ENCODE data around the gene RANBP3.

Gene RANBP3

DNA sequence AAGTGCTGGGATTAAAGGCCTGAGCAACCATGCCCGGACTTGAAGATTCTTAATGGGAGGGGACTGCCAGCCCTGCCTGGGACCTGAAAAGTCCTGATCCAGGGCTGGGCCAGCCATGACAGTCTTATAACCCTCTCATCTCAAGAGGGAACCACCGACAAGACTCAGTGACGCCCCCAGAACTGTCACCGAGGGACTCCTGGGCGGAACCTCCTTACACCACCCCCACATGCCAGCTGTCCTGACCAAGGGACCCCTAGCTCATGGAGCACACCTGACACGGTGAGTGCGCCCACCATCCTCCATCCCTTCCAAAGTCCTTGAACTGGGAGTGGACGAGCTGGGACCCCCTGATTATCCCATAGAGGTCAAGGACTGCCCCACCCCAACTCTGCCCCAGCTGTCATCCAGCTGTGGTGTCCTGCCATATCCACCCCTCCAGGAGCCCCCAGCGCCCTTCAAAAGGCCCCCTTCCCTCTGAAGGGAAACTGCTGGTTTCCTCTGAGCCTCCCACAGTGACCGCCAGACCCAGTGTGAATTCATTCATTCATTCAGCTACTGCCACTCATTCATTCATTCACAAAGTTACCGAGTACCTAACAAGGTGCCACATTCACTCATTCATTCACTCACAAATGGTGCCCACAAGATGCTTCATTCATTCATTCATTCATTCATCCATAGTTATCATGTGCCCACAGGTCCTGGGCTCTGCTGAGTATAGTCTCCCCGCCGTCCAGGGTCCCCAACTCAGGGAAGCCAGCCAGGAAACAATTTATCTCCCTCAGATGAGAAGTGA is 78.0 kb downstream of the RANBP3 start:
- Mint-ChIP-seq H3K9me3 (no peaks in the 10 kb centered on the region), H3K36me3 (ENCODE audit: low read depth) (peaks cover 13% of the 10 kb centered on the region), H3K4me1 (peaks cover 11% of the 10 kb centered on the region), H3K27me3 (ENCODE audit: low read depth) (no peaks in the 10 kb centered on the region), H3K4me3 (peak overlapping the region; percentile 25 to 52 (median 48)), H3K27ac (no peak overlapping the region)
- TF ChIP-seq, protein P1, sequence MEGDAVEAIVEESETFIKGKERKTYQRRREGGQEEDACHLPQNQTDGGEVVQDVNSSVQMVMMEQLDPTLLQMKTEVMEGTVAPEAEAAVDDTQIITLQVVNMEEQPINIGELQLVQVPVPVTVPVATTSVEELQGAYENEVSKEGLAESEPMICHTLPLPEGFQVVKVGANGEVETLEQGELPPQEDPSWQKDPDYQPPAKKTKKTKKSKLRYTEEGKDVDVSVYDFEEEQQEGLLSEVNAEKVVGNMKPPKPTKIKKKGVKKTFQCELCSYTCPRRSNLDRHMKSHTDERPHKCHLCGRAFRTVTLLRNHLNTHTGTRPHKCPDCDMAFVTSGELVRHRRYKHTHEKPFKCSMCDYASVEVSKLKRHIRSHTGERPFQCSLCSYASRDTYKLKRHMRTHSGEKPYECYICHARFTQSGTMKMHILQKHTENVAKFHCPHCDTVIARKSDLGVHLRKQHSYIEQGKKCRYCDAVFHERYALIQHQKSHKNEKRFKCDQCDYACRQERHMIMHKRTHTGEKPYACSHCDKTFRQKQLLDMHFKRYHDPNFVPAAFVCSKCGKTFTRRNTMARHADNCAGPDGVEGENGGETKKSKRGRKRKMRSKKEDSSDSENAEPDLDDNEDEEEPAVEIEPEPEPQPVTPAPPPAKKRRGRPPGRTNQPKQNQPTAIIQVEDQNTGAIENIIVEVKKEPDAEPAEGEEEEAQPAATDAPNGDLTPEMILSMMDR (IDR thresholded peaks at IDR 0.05; ENCODE audit: unreplicated experiment in 3 of 3), result no peak

DNA sequence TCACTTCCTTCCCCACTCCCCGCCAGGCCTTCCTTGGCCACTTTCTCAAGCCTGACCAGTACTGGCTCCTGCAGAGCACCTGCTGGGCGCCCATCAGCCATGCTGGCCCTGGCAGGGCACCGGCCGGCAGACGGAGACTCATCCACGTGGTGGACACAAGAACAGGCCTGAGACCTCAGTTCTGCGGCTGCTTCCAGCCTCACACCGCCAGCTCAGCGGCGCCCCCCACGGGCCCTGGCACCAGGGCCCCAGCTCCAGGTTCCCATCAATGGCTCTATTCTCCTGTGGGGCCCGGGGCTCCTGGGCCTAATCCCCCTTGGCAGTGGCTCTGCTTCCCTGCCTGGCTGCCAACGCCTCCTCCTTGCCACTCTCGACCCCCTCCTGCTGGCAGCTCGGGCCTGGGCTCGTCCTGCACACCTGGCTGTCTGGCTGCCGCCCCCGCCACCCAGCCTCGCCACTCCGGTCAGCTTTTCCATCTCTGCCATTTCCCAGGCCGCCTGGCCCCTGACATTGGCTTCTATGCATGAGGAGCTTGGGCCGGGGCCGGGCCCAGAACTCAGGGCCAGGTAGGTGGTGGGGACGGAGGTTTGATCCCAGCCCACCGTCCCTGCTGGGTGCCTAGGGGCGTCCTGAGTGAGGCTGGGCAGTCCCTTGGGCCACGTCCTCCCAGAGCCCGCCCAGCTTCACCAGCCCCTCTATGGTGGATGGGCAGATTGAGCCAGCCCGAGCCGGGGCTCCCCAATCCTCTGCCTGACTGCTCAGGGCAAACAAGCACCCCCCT is 80.6 kb downstream of the RANBP3 start:
- H3K27me3 Mint-ChIP-seq (ENCODE audit: low read depth), result no peaks in the 10 kb centered on the region
- H3K9me3 Mint-ChIP-seq, result no peaks in the 10 kb centered on the region
- H3K4me3 Mint-ChIP-seq, result no peak overlapping the region
- H3K27ac Mint-ChIP-seq, result no peak overlapping the region
- TF ChIP-seq, protein P1 (IDR thresholded peaks at IDR 0.05; ENCODE audit: unreplicated experiment in 3 of 3), result no peak
- H3K36me3 Mint-ChIP-seq (ENCODE audit: low read depth), result peaks cover 13% of the 10 kb centered on the region
- peaks cover 5% of the 10 kb centered on the region for H3K4me1 Mint-ChIP-seq

DNA sequence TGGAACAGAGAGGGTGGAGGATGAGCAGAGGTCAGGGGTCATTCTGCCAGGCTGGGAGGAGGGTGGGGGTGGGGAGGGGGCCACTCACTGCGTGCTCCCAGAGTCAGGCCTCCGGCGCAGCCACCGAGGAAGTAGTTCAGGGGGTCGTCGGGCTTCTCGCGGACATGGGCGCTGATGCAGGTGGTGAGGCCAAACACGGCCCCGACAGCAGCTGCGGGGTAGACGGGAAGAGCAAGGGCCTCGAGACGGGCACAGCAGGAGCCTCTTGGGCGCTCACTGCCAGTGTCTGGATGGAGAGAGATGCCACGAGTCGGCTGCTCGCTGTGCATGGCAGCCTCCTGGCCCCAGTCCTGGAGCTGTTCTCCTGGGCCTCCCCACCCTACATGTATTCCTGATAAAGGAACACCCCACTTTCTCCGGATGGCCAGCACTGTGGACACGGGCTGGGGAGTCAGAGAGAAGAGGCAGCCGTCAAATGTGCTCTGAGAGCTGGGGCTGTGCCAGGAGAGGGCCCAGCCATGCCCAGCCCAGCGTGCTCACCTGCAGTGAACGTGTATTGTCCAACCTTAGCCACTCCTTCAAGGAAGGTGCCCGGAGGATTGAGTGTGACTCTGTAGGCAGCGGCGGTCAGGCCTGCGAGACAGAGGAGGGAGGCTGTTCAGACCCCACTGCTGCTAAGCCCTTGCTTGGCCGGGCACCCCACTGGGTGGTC is 81.4 kb downstream of the RANBP3 start:
- Mint-ChIP-seq H3K27ac (no peak overlapping the region), H3K36me3 (ENCODE audit: low read depth) (peaks cover 13% of the 10 kb centered on the region), H3K27me3 (ENCODE audit: low read depth) (no peaks in the 10 kb centered on the region), H3K4me3 (no peak overlapping the region), H3K4me1 (peaks cover 5% of the 10 kb centered on the region), H3K9me3 (no peaks in the 10 kb centered on the region)
- TF ChIP-seq, protein P1 (IDR thresholded peaks at IDR 0.05; ENCODE audit: unreplicated experiment in 3 of 3), result no peak

DNA sequence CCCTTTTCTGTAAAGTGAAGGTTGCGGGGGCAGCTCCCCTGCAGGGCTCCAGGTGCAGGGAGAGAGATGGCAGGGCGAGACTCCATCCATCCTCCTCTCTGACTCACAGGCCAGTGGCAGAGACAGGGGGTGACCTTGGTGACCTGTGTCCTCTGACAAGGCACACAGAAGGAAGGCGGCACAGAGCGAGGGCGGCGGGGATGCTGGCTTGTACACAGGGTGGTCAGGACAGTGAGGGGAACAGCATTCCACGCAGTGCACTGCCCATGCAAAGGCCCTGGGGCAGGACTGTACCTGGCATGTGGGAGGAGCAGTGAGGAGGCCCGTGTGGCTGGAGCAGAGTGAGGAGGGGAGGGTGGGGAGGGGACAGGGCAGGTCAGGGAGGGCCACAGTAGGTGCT is 82.0 kb downstream of the RANBP3 start:
- TF ChIP-seq, protein P1 (IDR thresholded peaks at IDR 0.05; ENCODE audit: unreplicated experiment in 3 of 3), result no peak
- no peak overlapping the region for H3K27ac Mint-ChIP-seq
- peaks cover under 1% of the 10 kb centered on the region for H3K4me1 Mint-ChIP-seq
- peaks cover 9% of the 10 kb centered on the region for H3K36me3 Mint-ChIP-seq (ENCODE audit: low read depth)
- H3K9me3 Mint-ChIP-seq, result no peaks in the 10 kb centered on the region
- no peak overlapping the region for H3K4me3 Mint-ChIP-seq
- H3K27me3 Mint-ChIP-seq (ENCODE audit: low read depth), result no peaks in the 10 kb centered on the region

DNA sequence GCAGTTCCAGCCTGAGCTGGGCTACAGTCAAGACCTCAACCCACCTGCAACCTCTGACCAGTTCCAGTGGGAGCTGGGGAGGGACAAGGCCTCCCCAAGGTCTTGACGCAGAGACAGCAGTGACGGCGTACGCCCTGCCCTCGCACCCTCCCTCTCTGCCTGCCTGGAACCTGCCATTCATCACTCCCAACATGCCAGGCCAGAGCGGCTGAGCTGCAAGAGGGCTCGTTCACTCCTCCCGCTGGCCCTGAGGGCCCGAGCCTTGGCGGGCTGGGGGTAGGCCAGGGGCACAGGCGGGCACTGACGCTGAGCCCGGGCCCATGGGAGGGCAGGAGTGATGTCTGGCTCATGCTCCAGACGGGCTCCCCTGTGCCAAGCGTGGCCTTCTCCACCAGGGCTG is 82.5 kb downstream of the RANBP3 start:
- H3K27me3 Mint-ChIP-seq (ENCODE audit: low read depth), result no peaks in the 10 kb centered on the region
- TF ChIP-seq, protein P1 (IDR thresholded peaks at IDR 0.05; ENCODE audit: unreplicated experiment in 3 of 3), result no peak
- no peaks in the 10 kb centered on the region for H3K4me1 Mint-ChIP-seq
- H3K4me3 Mint-ChIP-seq, result no peak overlapping the region
- H3K27ac Mint-ChIP-seq, result no peak overlapping the region
- H3K9me3 Mint-ChIP-seq, result no peaks in the 10 kb centered on the region
- H3K36me3 Mint-ChIP-seq (ENCODE audit: low read depth), result peaks cover 8% of the 10 kb centered on the region

Measured in nephron (organoid).